ENCODE measurements around the gene KCNH4. TPM values are rescaled to one million over a fixed set of nuclear protein-coding genes. Genes with fewer than 3 reads are reported as not detected.
A peak's percentile ranks its signal among the peaks of the same experiment; 100 is the strongest.

The KCNH4 gene
- total and polyA plus RNA-seq, 9 of the 15 experiments (the other 6 are each of a cell fraction or from before 2014, with no cell fraction given): 0.10 to 1.8 (median 0.50) TPM

DNA sequence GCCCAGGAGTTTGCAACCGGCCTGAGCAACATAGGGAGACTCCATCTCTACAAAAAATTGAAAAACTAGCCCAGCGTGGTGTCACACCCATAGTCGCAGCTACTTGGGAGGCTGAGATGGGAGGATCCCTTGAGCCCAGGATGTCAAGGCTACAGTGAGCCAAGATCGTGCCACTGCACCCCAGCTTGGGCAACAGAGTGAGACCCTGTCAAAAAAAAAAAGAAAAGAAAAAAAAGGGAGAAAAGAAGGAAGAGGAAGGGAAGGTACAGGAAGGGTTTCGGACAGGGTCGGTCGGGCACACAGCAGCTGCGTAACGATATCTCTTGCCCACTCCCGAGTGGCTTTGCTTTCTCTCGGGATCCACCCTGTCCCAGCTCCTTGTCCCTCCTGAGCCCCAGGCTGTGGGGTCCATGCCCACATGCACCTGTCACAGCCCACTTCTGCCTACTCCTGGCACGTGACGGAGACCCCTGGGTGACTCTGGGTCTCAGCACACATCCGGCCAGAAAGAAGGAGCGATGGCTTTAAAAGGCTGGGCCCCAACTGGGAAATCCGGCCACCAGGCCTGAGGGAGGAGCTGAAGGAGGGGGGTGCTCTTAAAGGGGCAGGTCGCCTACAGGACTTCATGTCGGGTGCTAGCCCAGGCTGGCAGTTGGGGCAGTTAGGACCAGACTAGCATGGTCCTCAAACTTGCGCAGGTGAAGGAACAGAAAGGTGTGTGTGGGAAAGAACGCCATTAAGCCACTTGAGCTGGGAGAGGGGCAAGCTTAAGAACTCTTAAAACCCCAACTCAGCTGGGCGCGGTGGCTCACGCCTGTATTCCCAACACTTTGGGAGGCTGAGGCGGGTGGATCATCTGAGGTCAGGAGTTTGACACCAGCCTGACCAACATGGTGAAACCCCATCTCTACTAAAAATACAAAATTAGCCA is 13.3 kb upstream of the KCNH4 start, which contains the start of gene GHDC (continued):
- TF ChIP-seq, protein P1, sequence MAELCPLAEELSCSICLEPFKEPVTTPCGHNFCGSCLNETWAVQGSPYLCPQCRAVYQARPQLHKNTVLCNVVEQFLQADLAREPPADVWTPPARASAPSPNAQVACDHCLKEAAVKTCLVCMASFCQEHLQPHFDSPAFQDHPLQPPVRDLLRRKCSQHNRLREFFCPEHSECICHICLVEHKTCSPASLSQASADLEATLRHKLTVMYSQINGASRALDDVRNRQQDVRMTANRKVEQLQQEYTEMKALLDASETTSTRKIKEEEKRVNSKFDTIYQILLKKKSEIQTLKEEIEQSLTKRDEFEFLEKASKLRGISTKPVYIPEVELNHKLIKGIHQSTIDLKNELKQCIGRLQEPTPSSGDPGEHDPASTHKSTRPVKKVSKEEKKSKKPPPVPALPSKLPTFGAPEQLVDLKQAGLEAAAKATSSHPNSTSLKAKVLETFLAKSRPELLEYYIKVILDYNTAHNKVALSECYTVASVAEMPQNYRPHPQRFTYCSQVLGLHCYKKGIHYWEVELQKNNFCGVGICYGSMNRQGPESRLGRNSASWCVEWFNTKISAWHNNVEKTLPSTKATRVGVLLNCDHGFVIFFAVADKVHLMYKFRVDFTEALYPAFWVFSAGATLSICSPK (IDR thresholded peaks at IDR 0.05; ENCODE audit: borderline replicate concordance): 0 out of 2 replicates have a peak, but pooled peaks have one; percentile 52
- TF ChIP-seq, protein P2, sequence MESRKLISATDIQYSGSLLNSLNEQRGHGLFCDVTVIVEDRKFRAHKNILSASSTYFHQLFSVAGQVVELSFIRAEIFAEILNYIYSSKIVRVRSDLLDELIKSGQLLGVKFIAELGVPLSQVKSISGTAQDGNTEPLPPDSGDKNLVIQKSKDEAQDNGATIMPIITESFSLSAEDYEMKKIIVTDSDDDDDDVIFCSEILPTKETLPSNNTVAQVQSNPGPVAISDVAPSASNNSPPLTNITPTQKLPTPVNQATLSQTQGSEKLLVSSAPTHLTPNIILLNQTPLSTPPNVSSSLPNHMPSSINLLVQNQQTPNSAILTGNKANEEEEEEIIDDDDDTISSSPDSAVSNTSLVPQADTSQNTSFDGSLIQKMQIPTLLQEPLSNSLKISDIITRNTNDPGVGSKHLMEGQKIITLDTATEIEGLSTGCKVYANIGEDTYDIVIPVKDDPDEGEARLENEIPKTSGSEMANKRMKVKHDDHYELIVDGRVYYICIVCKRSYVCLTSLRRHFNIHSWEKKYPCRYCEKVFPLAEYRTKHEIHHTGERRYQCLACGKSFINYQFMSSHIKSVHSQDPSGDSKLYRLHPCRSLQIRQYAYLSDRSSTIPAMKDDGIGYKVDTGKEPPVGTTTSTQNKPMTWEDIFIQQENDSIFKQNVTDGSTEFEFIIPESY (CRISPR knock-in tag; IDR thresholded peaks at IDR 0.05): peak; percentile 34; the same call in 1 of the 2 replicates
- TF ChIP-seq, protein P3, sequence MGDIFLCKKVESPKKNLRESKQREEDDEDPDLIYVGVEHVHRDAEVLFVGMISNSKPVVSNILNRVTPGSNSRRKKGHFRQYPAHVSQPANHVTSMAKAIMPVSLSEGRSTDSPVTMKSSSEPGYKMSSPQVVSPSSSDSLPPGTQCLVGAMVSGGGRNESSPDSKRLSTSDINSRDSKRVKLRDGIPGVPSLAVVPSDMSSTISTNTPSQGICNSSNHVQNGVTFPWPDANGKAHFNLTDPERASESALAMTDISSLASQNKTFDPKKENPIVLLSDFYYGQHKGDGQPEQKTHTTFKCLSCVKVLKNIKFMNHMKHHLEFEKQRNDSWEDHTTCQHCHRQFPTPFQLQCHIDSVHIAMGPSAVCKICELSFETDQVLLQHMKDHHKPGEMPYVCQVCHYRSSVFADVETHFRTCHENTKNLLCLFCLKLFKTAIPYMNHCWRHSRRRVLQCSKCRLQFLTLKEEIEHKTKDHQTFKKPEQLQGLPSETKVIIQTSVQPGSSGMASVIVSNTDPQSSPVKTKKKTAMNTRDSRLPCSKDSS (IDR thresholded peaks at IDR 0.05; ENCODE audit: low read depth, partially characterized antibody): no peak
- TF ChIP-seq PHF20 (IDR thresholded peaks at IDR 0.05; ENCODE audit: partially characterized antibody): peak; percentile 64
- TF ChIP-seq MCM3 (IDR thresholded peaks at IDR 0.05): no peak
- TF ChIP-seq TAL1 (IDR thresholded peaks at IDR 0.05): no peak
- no peak for TF ChIP-seq PPARD (CRISPR knock-in tag; IDR thresholded peaks at IDR 0.05)
- no peak for TF ChIP-seq FOXA3 (CRISPR knock-in tag; conservative IDR thresholded peaks at IDR 0.05 in 1 of 2, IDR thresholded peaks at IDR 0.05 in 1 of 2)
- no peak for TF ChIP-seq RFX7 (CRISPR knock-in tag; IDR thresholded peaks at IDR 0.05)
- TF ChIP-seq, protein P4, sequence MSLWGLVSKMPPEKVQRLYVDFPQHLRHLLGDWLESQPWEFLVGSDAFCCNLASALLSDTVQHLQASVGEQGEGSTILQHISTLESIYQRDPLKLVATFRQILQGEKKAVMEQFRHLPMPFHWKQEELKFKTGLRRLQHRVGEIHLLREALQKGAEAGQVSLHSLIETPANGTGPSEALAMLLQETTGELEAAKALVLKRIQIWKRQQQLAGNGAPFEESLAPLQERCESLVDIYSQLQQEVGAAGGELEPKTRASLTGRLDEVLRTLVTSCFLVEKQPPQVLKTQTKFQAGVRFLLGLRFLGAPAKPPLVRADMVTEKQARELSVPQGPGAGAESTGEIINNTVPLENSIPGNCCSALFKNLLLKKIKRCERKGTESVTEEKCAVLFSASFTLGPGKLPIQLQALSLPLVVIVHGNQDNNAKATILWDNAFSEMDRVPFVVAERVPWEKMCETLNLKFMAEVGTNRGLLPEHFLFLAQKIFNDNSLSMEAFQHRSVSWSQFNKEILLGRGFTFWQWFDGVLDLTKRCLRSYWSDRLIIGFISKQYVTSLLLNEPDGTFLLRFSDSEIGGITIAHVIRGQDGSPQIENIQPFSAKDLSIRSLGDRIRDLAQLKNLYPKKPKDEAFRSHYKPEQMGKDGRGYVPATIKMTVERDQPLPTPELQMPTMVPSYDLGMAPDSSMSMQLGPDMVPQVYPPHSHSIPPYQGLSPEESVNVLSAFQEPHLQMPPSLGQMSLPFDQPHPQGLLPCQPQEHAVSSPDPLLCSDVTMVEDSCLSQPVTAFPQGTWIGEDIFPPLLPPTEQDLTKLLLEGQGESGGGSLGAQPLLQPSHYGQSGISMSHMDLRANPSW (CRISPR knock-in tag; IDR thresholded peaks at IDR 0.05): no peak
- TF ChIP-seq RBM14 (IDR thresholded peaks at IDR 0.05; ENCODE audit: borderline replicate concordance, insufficient read depth, low read depth, low read length): no peak
- no peak for TF ChIP-seq PHB (CRISPR knock-in tag; IDR thresholded peaks at IDR 0.05)
- TF ChIP-seq, protein P5, sequence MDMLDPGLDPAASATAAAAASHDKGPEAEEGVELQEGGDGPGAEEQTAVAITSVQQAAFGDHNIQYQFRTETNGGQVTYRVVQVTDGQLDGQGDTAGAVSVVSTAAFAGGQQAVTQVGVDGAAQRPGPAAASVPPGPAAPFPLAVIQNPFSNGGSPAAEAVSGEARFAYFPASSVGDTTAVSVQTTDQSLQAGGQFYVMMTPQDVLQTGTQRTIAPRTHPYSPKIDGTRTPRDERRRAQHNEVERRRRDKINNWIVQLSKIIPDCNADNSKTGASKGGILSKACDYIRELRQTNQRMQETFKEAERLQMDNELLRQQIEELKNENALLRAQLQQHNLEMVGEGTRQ (CRISPR knock-in tag; IDR thresholded peaks at IDR 0.05): peak; percentile 64
- TF ChIP-seq PRMT5 (CRISPR knock-in tag; IDR thresholded peaks at IDR 0.05): no peak
- no peak for TF ChIP-seq NFXL1 (CRISPR knock-in tag; IDR thresholded peaks at IDR 0.05)
- no peak for TF ChIP-seq ZNF224 (CRISPR knock-in tag; IDR thresholded peaks at IDR 0.05)
- TF ChIP-seq, protein P6, sequence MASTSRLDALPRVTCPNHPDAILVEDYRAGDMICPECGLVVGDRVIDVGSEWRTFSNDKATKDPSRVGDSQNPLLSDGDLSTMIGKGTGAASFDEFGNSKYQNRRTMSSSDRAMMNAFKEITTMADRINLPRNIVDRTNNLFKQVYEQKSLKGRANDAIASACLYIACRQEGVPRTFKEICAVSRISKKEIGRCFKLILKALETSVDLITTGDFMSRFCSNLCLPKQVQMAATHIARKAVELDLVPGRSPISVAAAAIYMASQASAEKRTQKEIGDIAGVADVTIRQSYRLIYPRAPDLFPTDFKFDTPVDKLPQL (IDR thresholded peaks at IDR 0.05; ENCODE audit: extremely low read depth, insufficient read length): no peak

Data from K562 (cell line).